Stomach (tissue), 9 donors: ENCODE data around the gene FUOM. TPM values are rescaled to one million over a fixed set of nuclear protein-coding genes. Genes with fewer than 3 reads are reported as not detected.

Experiments used
- DNase-seq, 2 donors: peaks; one replicate each; pipeline versions ENCODE4 v3.0.0 to v3.0.0-alpha.2; 2013 to 2019
- H3K27ac ChIP-seq, 5 donors: fragments of 200-600 bp in 4 of 5; sonication (generic) in 4 of 5; one replicate each; pipeline ENCODE4 v1.5.1; 2013 to 2019; ENCODE audit warnings: mild to moderate bottlenecking in 1 of 5, moderate library complexity in 1 of 5
- H3K27me3 ChIP-seq, 3 donors: fragments of 200-600 bp; sonication (generic); one replicate each; pipeline ENCODE4 v1.5.1; 2017 to 2019; ENCODE audit warnings: mixed run types in 1 of 3
- H3K36me3 ChIP-seq, 4 donors: fragments of 200-600 bp; sonication (generic); 1 replicate in 3 of 4; 2 replicates in 1 of 4; pipeline ENCODE4 v1.5.1; 2016 to 2019
- H3K4me1 ChIP-seq, 4 donors: fragments of 200-600 bp; sonication (generic); one replicate each; pipeline ENCODE4 v1.5.1; 2016 to 2019
- H3K4me3 ChIP-seq, 4 donors: fragments of 200-600 bp; sonication (generic) in 3 of 4; one replicate each; pipeline ENCODE4 v1.5.1; 2016 to 2019; ENCODE audit warnings: mild to moderate bottlenecking in 1 of 4
- H3K9me3 ChIP-seq, 4 donors: fragments of 200-600 bp; sonication (generic); one replicate each; pipeline ENCODE4 v1.5.1; 2016 to 2019
- EP300 ChIP-seq: sonication (generic); formaldehyde crosslinking; IDR thresholded peaks from one replicate; pipeline ENCODE4 v1.6.1; 2017; ENCODE audit warnings: antibody characterized with exemption
- POLR2A ChIP-seq, 4 donors: fragments of 450-650 bp; IDR thresholded peaks; one replicate each; pipeline ENCODE4 v1.6.1; 2016; ENCODE audit warnings: antibody characterized with exemption in 4 of 4, control low read depth in 2 of 4, mild to moderate bottlenecking in 1 of 4, moderate library complexity in 1 of 4
- POLR2AphosphoS5 ChIP-seq, 3 donors: sonication (generic); formaldehyde crosslinking; IDR thresholded peaks; one replicate each; pipeline ENCODE4 v1.6.1; 2016; ENCODE audit warnings: antibody characterized with exemption in 3 of 3
- WGBS, 5 donors: extraction: QIAGEN DNeasy Blood & Tissue Kit in 3 of 5; methylation state at CpG; one replicate each; pipeline versions ENCODE4 v1.1.5 to v1.1.7; 2013 to 2018; 5-methylcytosine and 5-hydroxymethylcytosine counted together
- intact Hi-C: fragments of 100-400 bp; cut with DNase I; formaldehyde crosslinking; loops from one replicate; pipeline ENCODE4 v1.15.1; 2023; ENCODE audit warnings: low total_unique reads
- polyA plus RNA-seq, 3 donors: library from polyadenylated mRNA; stranded (reverse); fragments of 200-250 nt; gene quantifications; one replicate each; pipeline ENCODE4 v1.2.3, GENCODE V29; 2013
- total RNA-seq, 5 donors: library from RNA; depleted of rRNA; stranded (reverse); fragments of >200 nt; gene quantifications; one replicate each; pipeline versions ENCODE4 v1.1.0 to v1.2.3, GENCODE V29; 2014 to 2016
- TF ChIP-seq, protein P1 (sequence below), 7 experiments: fragments of 450-650 bp in 4 of 7; fragments of 200-600 bp in 3 of 7; sonication (generic) in 3 of 7; IDR thresholded peaks; one replicate each; pipeline ENCODE4 v1.5.1; 2016 to 2019; ENCODE audit warnings: antibody characterized with exemption in 7 of 7, control low read depth in 2 of 7, mild to moderate bottlenecking in 1 of 7
- donor health status: healthy with polysubstance abuse.
- donor health status: Bipolar disorder and iron deficiency.
- donor health status: healthy.

FUOM gene
- total and polyA plus RNA-seq, 8 donors, result 6.4 to 38.3 (median 17.9) TPM; not detected in 2

DNA sequence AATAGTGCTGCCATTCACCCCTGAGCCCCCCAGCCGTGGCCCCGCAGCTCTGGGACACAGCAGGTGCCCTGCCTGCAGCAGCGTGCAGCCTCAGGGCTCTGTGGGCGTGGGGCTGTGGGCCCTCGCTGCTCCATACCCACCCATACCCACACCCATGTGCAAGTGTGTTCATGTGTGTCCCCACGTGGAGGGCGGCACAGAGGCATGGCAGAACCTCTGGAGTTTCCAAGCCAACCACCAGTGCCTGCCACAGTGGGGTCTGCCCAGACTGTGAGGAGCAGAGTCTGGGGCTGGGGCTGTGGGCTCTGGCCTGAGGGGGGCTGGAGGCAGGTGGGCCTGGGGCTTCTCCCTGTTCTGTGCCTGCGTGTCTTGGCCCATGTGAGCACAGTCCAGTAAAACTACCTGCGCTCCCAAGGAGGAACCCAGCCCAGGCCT is 8.2 kb downstream of the FUOM start:
- no peak overlapping the region for H3K4me3 ChIP-seq
- peaks cover 0 to 9% (median 7%) of the 10 kb centered on the region in 4 donors for H3K4me1 ChIP-seq
- DNase-seq, result no peak
- H3K27me3 ChIP-seq, result peaks cover 0 to 82% (median 36%) of the 10 kb centered on the region in 3 donors
- intact Hi-C loops, result no loop called here
- no peaks in the 10 kb centered on the region for H3K36me3 ChIP-seq
- no peak overlapping the region for H3K27ac ChIP-seq
- TF ChIP-seq, protein P1, sequence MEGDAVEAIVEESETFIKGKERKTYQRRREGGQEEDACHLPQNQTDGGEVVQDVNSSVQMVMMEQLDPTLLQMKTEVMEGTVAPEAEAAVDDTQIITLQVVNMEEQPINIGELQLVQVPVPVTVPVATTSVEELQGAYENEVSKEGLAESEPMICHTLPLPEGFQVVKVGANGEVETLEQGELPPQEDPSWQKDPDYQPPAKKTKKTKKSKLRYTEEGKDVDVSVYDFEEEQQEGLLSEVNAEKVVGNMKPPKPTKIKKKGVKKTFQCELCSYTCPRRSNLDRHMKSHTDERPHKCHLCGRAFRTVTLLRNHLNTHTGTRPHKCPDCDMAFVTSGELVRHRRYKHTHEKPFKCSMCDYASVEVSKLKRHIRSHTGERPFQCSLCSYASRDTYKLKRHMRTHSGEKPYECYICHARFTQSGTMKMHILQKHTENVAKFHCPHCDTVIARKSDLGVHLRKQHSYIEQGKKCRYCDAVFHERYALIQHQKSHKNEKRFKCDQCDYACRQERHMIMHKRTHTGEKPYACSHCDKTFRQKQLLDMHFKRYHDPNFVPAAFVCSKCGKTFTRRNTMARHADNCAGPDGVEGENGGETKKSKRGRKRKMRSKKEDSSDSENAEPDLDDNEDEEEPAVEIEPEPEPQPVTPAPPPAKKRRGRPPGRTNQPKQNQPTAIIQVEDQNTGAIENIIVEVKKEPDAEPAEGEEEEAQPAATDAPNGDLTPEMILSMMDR (IDR thresholded peaks at IDR 0.05), result no peak
- no peak for TF ChIP-seq POLR2AphosphoS5 (IDR thresholded peaks at IDR 0.05)
- no peak for TF ChIP-seq POLR2A (IDR thresholded peaks at IDR 0.05)
- no peak for TF ChIP-seq EP300
- no peaks in the 10 kb centered on the region for H3K9me3 ChIP-seq
- WGBS, 5 donors, result 69 to 100% (median 71%) methylated on average over 2 to 9 of the region's 9 CpGs

- peaks cover 0 to 87% (median 40%) of the 10 kb centered on the region in 3 donors for H3K27me3 ChIP-seq
- 74 to 83% (median 79%) methylated on average over 8 of the region's 8 CpGs for WGBS, 5 donors
- peaks cover 0 to 9% (median 7%) of the 10 kb centered on the region in 4 donors for H3K4me1 ChIP-seq
- H3K9me3 ChIP-seq, result no peaks in the 10 kb centered on the region
- no peak for DNase-seq
- no peaks in the 10 kb centered on the region for H3K36me3 ChIP-seq
- H3K27ac ChIP-seq, result no peak overlapping the region
- TF ChIP-seq, protein P1 (IDR thresholded peaks at IDR 0.05), result no peak
- TF ChIP-seq POLR2A (IDR thresholded peaks at IDR 0.05), result no peak
- no peak for TF ChIP-seq POLR2AphosphoS5 (IDR thresholded peaks at IDR 0.05)
- TF ChIP-seq EP300, result no peak
- intact Hi-C loops, result no loop called here
- H3K4me3 ChIP-seq, result no peak overlapping the region
These were observed 8.7 kb downstream of the FUOM start for GRCh38 chr10:133349160-133349568.

DNA sequence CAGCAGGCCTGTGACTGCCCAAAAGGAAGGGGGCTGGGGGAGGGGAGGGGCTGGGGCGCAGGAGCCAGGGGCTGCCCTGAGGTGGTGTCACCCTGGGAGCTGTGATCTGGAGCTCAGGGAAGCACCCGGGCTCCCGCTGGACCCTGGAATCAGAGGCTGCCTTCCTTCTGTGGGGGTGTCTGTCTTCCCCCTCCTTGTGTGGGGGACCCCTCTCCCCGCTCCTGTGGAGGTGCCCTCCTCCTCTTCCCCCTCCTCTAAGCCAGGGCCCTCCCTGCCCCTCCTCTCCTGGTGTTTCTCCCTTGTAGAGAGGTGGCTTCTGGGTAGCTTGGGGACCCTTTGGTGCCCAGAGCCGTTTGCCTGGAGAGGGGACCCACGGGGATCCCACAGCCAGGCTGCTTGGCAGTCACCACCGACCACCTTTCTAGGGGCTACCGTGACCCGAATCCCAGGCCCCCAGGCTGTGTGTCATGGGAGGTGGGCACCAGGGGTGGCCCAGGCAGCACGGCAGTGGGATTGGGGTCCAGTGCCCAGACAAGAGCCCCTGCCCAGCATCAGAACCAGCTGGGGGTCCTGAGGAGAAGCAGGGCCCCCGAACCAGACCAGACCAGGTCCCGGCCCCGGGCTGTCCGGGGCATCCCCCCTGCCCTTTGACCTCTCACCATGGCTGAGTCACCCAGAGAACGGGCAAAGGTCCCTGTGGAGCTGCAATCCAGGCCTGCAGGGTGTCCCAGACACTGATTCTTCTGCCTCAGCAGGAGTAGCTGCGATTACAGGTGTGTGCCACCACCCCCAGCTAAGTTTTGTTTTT is 9.9 kb downstream of the FUOM start:
- 44 to 62% (median 47%) methylated on average over 15 to 16 of the region's 16 CpGs for WGBS, 5 donors
- Histone ChIP-seq H3K36me3 (no peaks in the 10 kb centered on the region), H3K9me3 (no peaks in the 10 kb centered on the region), H3K4me3 (no peak overlapping the region), H3K27me3 (peaks cover 0 to 97% (median 46%) of the 10 kb centered on the region in 3 donors), H3K4me1 (peaks cover 0 to 9% (median 7%) of the 10 kb centered on the region in 4 donors), H3K27ac (no peak overlapping the region)
- intact Hi-C loops, result no loop called here
- TF ChIP-seq POLR2AphosphoS5 (IDR thresholded peaks at IDR 0.05), result no peak
- TF ChIP-seq POLR2A (IDR thresholded peaks at IDR 0.05), result no peak
- no peak for TF ChIP-seq EP300
- TF ChIP-seq, protein P1 (IDR thresholded peaks at IDR 0.05), result no peak
- no peak for DNase-seq

GRCh38 chr10:133346413-133346812 is 11.4 kb downstream of the FUOM start:
- H3K36me3 ChIP-seq, result no peaks in the 10 kb centered on the region
- TF ChIP-seq EP300, result no peak
- TF ChIP-seq, protein P1 (IDR thresholded peaks at IDR 0.05), result no peak
- TF ChIP-seq POLR2A (IDR thresholded peaks at IDR 0.05), result no peak
- no peak for TF ChIP-seq POLR2AphosphoS5 (IDR thresholded peaks at IDR 0.05)
- 48 to 60% (median 56%) methylated on average over 10 to 11 of the region's 11 CpGs for WGBS, 5 donors
- H3K4me3 ChIP-seq, result no peak overlapping the region
- peaks cover 0 to 9% (median 7%) of the 10 kb centered on the region in 4 donors for H3K4me1 ChIP-seq
- H3K27me3 ChIP-seq, result peaks cover 0 to 99% (median 47%) of the 10 kb centered on the region in 3 donors
- no peaks in the 10 kb centered on the region for H3K9me3 ChIP-seq
- DNase-seq, result no peak
- intact Hi-C loops, result no loop called here
- no peak overlapping the region for H3K27ac ChIP-seq
